GM18520 (cell line): Measurements from ENCODE around the gene CDH12.
"Not testable (repeated sequence)": the region's sequence is repeated elsewhere in the genome, so short reads cannot be mapped to it uniquely, and the experiment has no call there.

Experiments
- ATAC-seq: cut with Tn5 transposase; IDR thresholded peaks from one replicate; pipeline ENCODE4 v1.9.1; 2021; ENCODE audit not compliant: unreplicated experiment

Gene CDH12

DNA sequence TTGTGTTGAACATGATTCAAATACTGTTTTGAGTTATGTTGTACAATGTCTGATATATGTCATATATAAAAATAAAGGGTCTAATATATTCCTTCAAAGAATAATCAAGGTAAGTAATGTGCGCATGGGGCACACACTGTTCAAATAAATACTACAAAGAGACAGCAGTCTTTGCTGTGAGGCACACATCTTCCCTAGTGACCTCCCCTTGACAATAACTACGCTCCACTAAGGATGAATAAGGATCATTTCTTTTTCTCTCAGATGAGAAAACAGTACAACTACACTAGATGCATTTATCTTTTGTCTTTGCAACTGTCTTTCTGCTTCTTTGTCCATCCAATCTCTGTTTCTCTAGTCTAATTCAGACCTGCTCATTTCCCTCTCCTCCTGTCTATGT is 684.4 kb downstream of the CDH12 start:
- ATAC-seq = not testable (repeated sequence)

DNA sequence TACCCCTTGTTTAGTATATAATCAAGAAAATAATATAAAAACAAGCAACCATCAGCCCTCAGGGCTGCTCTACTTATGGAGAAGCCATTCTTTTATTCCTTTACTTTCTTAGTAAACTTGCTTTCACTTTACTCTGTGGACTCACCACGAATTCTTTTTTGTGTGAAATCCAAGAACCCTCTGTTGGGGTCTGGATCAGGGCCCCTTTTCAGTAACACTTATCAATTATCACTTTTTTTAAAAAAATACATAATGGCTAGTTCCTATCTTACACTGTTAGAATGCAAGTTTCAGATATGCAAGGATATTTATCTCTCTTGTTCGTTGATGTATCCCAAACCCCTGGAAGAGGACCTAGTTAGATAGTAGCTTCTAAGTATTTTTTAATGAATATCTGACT is 687.2 kb downstream of the CDH12 start:
- ATAC-seq = not testable (repeated sequence)

DNA sequence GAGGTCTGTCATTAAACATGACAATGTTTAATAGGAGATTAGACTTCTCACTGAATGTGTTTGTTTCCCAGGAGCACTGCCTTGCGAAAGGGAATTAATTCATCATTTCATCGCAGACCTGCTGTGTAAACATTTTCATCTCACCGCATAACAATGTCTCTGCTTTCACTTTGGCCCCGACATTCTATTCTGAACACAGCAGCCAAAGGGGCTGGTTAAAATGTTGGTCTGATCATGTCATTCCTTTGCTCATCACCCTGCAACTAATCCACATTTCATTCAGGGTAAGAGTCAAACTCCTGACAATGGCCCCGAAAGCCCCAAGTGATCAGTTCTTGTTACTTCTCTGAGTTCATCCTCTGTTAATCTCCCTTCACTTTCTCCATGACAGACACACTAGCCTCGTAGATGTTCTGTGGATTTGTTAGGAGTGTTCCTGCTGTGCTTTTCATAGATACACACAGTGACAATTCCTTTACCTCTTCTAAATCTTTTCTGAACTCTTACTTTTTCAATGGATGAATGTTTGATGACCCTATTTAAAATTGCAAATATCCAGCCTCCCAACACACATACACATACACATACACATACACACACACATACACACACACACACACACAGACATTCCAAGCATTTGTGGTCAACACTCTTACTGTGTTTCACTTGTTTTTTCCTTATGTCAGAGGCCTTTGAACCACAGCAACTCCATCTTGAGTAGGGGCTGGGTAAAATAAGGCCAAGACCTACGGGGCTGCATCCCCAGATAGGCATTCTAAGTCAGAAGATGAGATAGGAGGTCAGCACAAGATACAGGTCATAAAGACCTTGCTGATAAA is 688.0 kb downstream of the CDH12 start:
- ATAC-seq = not testable (repeated sequence)

DNA sequence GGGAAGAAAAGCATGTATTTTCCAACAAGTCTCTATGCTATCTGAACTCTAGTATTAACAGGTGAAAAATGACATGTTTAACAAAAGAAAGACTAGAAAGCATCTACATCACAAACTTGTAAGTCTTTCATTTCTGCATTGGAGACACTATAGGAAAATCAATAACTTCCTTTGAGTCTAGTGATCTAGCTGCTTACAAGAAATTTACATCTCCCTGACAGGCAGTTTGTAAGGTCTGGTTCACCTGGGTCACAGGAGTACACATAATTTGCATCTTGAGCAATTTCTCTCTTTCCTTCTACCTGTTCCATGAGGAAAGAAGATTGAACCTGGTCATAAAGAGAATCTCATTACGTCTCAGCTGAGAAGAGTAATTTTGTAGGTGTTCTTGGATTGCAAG is 696.2 kb downstream of the CDH12 start:
- not testable (repeated sequence) for ATAC-seq

DNA sequence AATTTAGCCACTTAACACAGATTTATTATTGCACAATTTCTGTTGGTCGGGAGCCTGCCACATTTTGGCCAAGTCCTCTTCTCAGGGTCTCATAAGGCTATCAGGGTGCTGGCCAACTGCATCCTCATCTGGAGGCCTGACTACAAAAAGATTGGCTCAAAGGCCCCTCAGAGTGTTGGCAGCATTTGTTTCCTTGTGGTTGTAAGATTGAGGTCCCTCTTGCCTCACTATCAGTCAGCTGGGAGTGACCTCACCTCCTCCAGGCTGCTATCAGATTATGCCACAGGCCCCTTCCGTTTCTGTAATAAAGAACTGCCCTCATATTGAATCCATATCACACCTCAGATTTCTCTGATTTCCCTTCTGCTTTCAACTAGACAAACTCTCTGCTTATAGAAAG is 698.4 kb downstream of the CDH12 start:
- not testable (repeated sequence) for ATAC-seq

DNA sequence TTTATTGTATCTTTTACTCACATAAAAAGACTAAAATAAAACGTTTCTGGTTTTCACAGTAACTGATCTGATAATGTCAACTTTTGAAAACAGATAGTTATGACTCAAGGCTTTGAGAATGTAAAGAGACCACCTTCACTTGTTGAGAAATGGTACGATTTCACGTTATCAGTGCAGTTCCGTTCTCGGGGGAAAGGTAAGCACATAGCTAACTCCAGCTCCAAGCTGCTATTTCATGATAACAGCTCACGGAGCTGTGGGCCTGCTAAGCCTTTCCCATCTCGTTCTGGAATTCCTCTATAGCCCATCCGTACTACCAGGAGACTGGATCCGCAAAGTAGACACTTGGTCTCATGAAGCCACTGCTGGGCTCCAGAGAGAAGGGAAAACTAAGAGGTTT is 701.3 kb downstream of the CDH12 start:
- ATAC-seq = not testable (repeated sequence)

DNA sequence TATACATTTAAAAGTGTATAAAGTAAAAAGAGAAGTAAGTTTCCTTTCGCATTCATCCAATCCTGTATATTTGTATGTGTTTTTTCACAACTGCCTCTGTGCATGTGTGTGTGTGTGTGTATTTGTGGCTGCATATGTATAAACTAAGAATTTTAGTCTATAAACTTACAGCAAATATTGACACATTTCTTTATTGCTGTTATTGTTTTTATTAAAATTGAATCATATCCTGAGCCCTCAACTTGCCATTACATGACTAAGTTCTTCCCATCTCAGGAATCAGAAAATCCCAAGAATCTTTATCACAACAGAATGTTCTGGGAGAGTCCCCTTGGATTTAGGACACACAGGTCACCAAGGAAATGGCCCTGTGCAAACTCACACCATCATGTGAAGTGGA is 712.7 kb downstream of the CDH12 start:
- ATAC-seq = not testable (repeated sequence)

DNA sequence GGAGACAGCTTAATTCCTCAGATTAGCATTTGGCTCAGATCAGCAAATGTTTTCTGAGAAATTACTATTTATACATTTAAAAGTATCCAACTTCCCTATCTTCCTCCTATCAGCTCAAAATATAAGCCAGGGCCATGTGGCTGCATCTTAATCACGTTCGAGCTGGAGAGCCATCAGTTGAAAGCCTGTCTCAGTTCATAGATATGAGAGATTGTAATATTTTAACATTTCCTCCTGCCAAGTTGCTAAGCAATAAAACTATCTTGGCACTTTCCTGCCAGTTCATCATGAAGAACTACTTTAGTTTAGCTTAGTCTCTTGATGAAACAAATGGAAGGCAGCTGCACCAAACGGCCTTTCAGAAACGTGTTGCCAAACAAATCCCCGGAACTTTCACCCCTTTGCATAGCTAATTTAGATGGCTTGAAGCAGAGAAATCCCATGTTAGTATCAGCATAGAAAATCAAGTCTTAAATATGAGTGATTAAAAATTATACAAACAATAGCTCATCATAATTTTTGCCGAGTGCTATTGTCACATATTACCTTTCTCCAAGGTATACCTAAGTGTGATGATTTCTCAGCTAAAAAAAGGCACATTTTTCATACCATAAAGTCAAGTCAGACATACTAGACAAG is 713.4 kb downstream of the CDH12 start:
- ATAC-seq = not testable (repeated sequence)

DNA sequence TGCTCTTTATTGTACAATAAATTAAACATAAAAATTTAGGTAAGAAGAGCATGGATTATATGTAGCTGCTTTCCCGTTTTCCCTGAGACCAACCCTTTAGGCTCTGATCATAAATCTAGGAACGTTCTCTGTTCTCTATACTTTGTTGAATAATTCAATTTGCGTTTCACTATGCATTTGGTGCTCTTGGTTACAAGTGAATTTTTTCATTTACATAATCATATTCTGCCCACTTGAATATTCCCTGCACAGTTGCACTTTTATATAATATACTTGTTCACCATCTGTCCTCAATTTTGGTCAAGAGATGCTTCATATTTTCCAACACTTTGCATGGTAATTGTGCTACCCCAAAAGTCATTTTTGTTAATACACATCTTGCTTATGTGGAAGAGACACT is 741.8 kb downstream of the CDH12 start:
- ATAC-seq = no peak

DNA sequence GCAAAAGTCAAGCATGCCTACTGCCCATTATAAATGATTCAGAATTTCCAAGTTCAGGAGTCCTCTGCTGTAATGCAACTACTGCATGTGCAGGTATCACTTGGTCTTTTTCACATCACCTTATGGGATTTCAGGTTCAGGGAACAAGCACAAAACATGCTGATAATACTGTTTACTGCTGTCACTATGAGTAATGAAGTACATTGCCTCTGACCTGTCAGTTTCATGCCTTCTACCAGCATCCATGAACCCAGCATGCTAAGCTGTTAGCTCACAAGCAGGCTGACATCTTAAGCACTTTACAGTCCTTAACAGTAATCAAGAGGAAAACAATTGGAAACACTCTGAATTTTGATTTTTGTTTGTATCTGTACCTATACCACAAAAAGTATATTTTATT is 743.8 kb downstream of the CDH12 start:
- ATAC-seq = no peak

DNA sequence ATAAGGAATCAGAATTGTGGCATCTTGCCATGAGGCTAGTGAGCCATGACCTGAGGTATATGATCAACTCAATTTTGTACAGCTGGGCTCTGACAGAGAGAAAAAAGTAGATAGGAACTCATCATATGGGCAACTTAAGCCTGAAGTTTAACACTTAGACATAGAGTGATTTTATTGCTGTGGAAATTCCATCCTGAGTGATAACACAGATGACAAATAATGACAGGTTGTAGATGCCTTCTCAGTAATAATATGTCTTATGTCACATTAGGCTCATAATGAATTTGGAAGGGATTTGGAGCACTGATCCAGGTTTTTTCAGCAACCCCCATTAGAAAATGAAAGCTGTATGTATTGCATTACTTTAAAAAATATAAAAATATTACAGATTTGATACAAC is 744.6 kb downstream of the CDH12 start:
- no peak for ATAC-seq

DNA sequence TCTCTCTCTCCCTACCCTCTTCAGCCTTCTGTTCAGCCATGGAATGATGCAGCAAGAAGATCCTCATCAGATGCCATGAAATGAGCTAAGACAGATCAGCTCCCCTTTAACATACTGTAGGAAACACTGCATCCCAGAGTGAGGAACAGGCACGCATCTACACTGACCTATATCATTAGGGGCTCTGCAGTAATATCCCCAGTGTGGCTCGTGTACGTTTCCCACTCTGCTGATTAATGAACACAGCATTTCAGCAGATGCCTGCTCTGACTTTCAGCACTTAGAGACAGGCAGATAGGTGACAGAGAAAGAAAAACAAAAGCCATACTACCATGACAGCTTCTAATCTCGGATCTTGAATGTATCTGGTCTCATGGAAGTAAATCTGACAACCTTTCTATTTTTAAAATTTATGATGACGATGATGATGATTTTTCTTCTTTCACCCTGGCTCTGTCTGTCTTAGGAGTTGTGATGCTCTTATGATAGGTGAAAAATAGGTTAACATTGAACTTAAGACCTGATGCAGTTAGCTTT is 750.3 kb downstream of the CDH12 start:
- no peak for ATAC-seq

DNA sequence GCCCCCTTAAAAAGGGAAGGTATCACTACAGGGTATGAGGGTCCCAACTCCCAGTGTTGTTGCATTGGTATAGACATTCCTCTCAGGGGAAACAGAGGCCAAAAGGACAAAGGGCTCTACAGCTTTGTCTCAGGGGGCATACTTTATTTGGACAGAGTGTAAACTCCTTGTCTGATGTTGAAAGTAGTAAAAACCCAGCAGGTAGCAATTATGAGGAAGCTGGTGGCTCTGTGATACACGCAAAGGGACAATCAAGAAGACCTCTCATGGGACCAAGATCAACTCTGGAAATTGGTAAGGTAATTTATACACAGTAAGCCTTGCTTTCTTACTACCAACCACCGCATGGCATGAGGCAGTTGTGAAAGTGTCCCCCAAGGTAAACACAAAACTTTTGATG is 764.6 kb downstream of the CDH12 start:
- no peak for ATAC-seq

DNA sequence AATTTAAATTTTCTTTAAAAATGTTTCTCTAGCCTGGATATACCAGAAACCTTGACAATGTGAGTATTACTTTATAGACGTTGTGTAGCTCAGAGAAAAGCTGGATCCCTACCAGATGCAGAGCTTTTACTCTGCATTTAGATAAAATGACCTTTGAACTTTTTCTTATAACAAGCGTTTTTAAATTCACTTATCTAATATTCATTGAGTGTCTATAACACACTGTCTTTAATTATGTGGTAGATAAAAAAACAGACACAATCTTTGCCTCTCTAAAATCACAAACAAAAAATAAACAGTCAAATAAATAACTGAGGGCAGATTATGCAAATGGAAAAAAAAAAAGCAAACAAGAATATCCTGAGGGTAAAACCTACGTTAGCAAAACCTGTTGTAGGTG is 773.6 kb downstream of the CDH12 start:
- ATAC-seq = no peak

DNA sequence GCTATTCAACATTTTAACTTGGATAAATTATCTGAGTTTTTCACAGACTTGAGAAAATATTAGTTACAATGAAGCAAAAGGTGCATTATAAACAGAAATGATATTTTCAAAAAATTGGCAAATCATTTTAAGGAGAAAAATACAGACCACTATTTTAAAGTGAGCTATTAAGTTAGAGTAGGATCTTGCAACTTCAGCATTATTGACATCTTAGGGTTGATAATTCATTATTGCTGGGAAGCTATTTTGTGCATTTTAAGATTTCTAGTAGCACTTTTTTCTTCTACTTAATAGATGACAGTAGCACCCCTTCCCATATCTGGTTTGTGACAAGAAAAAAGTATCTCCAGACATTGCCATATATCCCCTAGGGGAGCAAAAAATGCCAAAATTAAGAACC is 774.1 kb downstream of the CDH12 start:
- ATAC-seq = no peak

DNA sequence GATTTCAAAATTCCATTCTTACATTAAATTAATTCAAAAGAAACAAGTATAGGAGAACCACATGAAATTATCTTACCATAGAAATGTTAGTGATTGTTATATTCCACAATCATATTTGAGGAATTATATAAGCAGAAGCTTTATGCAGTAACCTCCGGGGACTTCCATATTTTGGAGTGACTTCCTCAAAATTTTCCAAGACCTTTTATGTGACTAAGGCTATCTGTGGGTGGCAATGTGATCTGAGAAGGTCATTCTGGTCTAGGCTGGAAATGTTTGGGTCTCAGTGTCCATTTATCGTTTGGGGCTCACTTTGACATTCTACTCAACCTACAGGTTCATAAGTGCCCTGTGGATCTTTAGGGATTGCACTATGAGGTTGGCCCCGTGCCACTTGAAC is 776.6 kb downstream of the CDH12 start:
- ATAC-seq = no peak

DNA sequence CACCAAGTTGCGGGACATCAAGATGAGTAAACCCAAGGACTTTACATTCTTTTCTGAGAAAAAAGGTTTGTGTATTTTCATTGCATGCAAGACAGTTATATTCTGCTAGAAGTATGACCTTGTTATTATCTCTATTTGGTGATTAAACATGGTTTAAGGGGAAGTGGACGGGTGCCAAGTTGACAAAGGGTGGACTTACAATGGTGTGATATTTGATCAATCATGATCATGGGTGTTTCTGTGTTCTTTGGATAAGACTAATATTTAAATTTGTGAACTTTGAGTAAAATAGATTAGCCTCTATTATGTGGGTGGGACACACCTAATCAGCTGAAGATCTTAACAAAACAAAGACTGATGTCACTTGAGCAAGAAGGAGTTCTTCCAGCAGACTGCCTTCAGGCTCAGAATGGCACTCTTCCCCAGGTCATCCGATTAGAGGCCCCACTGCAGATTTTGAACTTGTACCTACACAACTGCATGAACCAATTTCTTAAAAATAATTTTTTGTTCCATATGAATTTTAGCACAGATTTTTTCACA is 782.9 kb downstream of the CDH12 start:
- no peak for ATAC-seq

DNA sequence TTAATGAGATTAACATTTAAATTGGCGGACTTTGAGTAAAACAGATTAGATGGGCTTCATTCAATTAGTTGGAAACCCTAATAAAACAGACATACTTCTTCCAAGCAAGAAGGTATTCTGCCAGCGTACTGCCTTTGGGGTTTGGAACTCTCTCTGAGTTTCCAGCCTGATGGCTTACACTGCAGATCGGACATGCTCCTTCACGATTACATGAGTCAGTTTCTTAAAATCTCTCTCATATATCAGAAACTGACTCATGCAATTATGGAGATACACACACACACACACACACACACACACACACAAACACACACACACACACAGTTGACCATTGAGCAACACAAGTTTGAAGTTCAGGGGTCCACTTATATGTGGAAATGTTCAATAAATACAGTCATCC is 789.4 kb downstream of the CDH12 start:
- ATAC-seq = no peak

DNA sequence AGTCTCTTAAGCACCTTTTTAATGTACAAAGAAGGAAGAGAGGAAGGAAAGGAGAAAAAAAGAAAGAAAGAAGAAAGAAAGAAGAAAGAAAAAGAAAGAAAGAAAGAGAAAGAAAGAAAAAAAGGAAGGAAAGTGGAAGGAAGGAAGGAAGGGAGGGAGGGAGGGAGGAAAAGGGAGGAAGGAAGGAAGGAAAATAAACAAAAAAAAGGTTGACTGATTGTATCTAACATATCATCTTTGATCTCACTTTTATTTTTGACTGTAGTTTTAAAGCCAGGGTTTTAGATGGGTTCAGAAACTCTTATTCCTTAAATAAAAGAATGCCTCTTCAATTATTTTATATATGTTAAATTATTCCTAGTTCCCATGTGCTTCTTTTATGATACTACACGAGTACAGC is 794.5 kb downstream of the CDH12 start:
- ATAC-seq = no peak

DNA sequence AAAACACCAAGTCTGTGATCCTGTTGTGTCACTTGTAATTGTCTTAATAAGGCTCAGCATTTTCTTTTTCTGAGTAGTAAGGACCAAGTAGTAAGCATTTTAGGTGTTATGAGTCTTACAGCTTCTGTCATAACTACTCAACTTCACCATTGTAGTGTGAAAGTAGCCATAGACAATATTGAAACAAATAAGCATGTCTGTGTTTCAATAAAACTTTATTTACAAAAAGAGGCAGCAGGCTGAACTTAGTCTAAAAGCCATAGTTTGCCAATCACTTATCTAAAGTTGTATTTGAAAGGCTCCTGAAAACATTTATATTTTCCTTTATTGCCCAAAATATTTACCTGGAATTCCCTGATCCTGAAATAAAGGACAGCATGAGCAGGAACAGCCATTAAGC is 796.1 kb downstream of the CDH12 start:
- no peak for ATAC-seq

DNA sequence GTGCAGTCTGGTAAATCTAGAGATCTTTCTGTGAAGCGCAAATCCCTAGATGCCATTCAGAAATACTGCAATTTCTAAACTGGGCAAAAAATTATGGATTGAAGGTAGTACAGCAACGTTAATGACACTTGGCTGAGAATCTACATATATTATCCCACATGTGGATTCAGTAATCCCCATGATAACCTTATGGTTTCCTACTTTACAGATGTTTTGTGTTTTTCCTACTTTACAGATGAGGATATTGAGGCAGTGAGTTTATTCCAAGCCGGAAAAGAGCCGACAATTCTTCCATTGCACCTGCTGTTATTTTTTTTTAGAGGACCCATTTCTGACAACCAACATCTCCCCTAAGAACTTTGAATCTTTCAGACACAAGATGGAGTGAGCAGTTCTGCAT is 796.5 kb downstream of the CDH12 start:
- no peak for ATAC-seq

DNA sequence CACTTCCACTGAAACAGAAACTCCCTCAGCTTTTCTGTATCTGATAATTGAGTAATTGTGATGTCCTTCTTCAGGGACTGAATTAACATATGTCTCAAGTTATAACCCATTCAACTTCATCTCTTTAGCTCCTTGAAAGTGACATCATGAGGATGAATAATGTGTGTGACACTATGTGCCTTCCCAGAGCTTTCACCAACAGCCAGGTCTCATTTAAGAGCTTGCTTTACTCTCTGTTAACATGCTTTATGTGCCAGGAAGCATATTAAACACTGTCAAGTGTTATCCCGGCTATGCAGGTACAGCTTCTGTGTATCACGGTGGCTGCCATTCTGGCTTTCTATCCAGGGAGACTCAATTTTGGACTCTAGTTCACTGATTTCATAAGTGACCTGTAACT is 799.9 kb downstream of the CDH12 start:
- ATAC-seq = no peak
